K562 (cell line): Measurements from ENCODE around the gene AMZ2. TPM values are rescaled to one million over a fixed set of nuclear protein-coding genes. Genes with fewer than 3 reads are reported as not detected.

Experiments
- ATF7 ChIP-seq: fragments of 450-650 bp; IDR thresholded peaks from 2 replicates; pipeline ENCODE4 v1.7.1; 2014; ENCODE audit warnings: mild to moderate bottlenecking, moderate library complexity
- CHCHD3 ChIP-seq: fragments of 250-450 bp; sonication (Bioruptor Pico); IDR thresholded peaks from 2 replicates; pipeline ENCODE4 v2.1.2; 2022; ENCODE audit warnings: mild to moderate bottlenecking
- ESRRA ChIP-seq: fragments of 450-650 bp; IDR thresholded peaks from 2 replicates; pipeline ENCODE4 v1.6.1; 2014; ENCODE audit warnings: low read depth, mild to moderate bottlenecking, moderate library complexity, borderline replicate concordance
- FOXM1 ChIP-seq, 2 experiments: fragments of 450-650 bp in 1 of 2; sonication (generic) in 1 of 2; formaldehyde crosslinking in 1 of 2; IDR thresholded peaks; 2 replicates each; pipeline versions ENCODE4 v1.6.1 to v1.9.0; 2017 to 2022; ENCODE audit warnings: low read depth in 2 of 2, mild to moderate bottlenecking in 2 of 2, missing genetic modification reagents in 1 of 2, moderate library complexity in 1 of 2
- GABPA ChIP-seq: fragments of 200-800 bp; sonication (Bioruptor generic); conservative IDR thresholded peaks from 2 replicates; pipeline ENCODE4 v1.6.1; 2016; ENCODE audit warnings: low read depth, missing genetic modification characterization, missing compliant biosample characterization
- HNRNPUL1 ChIP-seq: fragments of 200-400 bp; formaldehyde crosslinking; IDR thresholded peaks from 2 replicates; pipeline ENCODE4 v1.6.1; 2017; ENCODE audit warnings: low read length
- KAT8 ChIP-seq: fragments of 450-650 bp; IDR thresholded peaks from 2 replicates; pipeline ENCODE4 v1.6.1; 2016; ENCODE audit warnings: low read depth, mild to moderate bottlenecking
- KLF13 ChIP-seq: fragments of 450-650 bp; IDR thresholded peaks from 2 replicates; pipeline ENCODE4 v1.6.1; 2016; ENCODE audit warnings: missing genetic modification characterization, low read depth, mild to moderate bottlenecking, missing compliant biosample characterization, moderate library complexity, borderline replicate concordance
- KLF16 ChIP-seq: IDR thresholded peaks from 2 replicates; pipeline ENCODE4 v1.6.1; 2016; ENCODE audit warnings: antibody characterized with exemption
- LARP7 ChIP-seq: fragments of 450-650 bp; IDR thresholded peaks from 2 replicates; pipeline ENCODE4 v1.6.1; 2016
- NRF1 ChIP-seq, 2 experiments: fragments of 450-650 bp; IDR thresholded peaks in 1 of 2; conservative IDR thresholded peaks in 1 of 2; 2 replicates each; pipeline ENCODE4 v1.6.1; 2014; ENCODE audit warnings: mild to moderate bottlenecking in 2 of 2
- PCBP2 ChIP-seq: fragments of 200-400 bp; formaldehyde crosslinking; IDR thresholded peaks from 2 replicates; pipeline ENCODE4 v1.6.1; 2018; ENCODE audit warnings: low read length, low read depth, mild to moderate bottlenecking, moderate library complexity; ENCODE audit not compliant: poor library complexity, severe bottlenecking
- POU5F1 ChIP-seq: fragments of 150-350 bp; IDR thresholded peaks from 2 replicates; pipeline ENCODE4 v1.6.1; 2014; ENCODE audit warnings: borderline replicate concordance, low read length, low read depth, mild to moderate bottlenecking; ENCODE audit not compliant: partially characterized antibody
- PPARD ChIP-seq: fragments of 250-450 bp; sonication (Bioruptor Pico); IDR thresholded peaks from 2 replicates; pipeline ENCODE4 v1.8.0; 2022; ENCODE audit warnings: inconsistent platforms, mild to moderate bottlenecking, moderate library complexity
- SIN3B ChIP-seq: fragments of 450-650 bp; IDR thresholded peaks from 2 replicates; pipeline ENCODE4 v1.6.1; 2017; ENCODE audit warnings: low read depth, mild to moderate bottlenecking, moderate library complexity
- TAF1 ChIP-seq: IDR thresholded peaks from 2 replicates; pipeline ENCODE4 v1.6.1; 2011; ENCODE audit warnings: mild to moderate bottlenecking, low read length, moderate library complexity; ENCODE audit not compliant: insufficient read depth, control insufficient read depth, severe bottlenecking; ENCODE audit errors: extremely low read depth
- TCF7 ChIP-seq: sonication (generic); IDR thresholded peaks from 2 replicates; pipeline ENCODE4 v1.6.1; 2016; ENCODE audit warnings: antibody characterized with exemption, borderline replicate concordance
- TSC22D4 ChIP-seq: fragments of 450-650 bp; IDR thresholded peaks from 2 replicates; pipeline ENCODE4 v1.6.1; 2016; ENCODE audit warnings: missing genetic modification characterization, missing biosample characterization, control low read depth
- ZNF124 ChIP-seq: sonication (generic); formaldehyde crosslinking; IDR thresholded peaks from 2 replicates; pipeline ENCODE4 v1.8.1; 2022; ENCODE audit warnings: missing genetic modification reagents
- ZNF277 ChIP-seq: fragments of 250-450 bp; sonication (Bioruptor Pico); IDR thresholded peaks from 2 replicates; pipeline ENCODE4 v1.8.0; 2022; ENCODE audit warnings: inconsistent platforms, mild to moderate bottlenecking, moderate library complexity, borderline replicate concordance
- ZNF324 ChIP-seq: fragments of 250-450 bp; sonication (Bioruptor Pico); IDR thresholded peaks from 2 replicates; pipeline ENCODE4 v1.4.0; 2020; ENCODE audit warnings: mild to moderate bottlenecking
- polyA plus RNA-seq, 8 experiments: library from polyadenylated mRNA; depleted of rRNA in 4 of 8; stranded (reverse) in 5 of 8; unstranded in 3 of 8; fragments of >200 nt; fragmentation: Nextera tagmentation in 2 of 8; fragmentation: Illumina TruSeq in 1 of 8; extraction: Ambion mirVana in 2 of 8; extraction: Trizol in 1 of 8; gene quantifications; 2 replicates each; pipeline versions ENCODE4 v1.2.1 to v1.2.3, GENCODE V29; 2011 to 2014; ENCODE audit warnings: inconsistent platforms in 1 of 8, missing spikeins in 1 of 8
- total RNA-seq, 7 experiments: library from RNA; depleted of rRNA in 6 of 7; stranded (reverse); fragments of >200 nt in 6 of 7; fragmentation: Illumina TruSeq in 2 of 7; extraction: Trizol in 2 of 7; gene quantifications; 2 replicates each; pipeline versions ENCODE4 v1.2.1 to v1.2.3, GENCODE V29; 2011 to 2021; ENCODE audit warnings: low replicate concordance in 1 of 7
- TF ChIP-seq, protein P1 (sequence below): sonication (generic); formaldehyde crosslinking; IDR thresholded peaks from 2 replicates; pipeline ENCODE4 v1.8.1; 2023; ENCODE audit warnings: mild to moderate bottlenecking, missing genetic modification reagents
- TF ChIP-seq, protein P2 (sequence below): fragments of 450-650 bp; IDR thresholded peaks from 2 replicates; pipeline ENCODE4 v1.6.1; 2016; ENCODE audit warnings: antibody characterized with exemption

AMZ2 gene
- total and polyA plus RNA-seq, 9 of the 15 experiments (the other 6 are each of a cell fraction or from before 2014, with no cell fraction given) = 22.6 to 92.2 (median 52.6) TPM

DNA sequence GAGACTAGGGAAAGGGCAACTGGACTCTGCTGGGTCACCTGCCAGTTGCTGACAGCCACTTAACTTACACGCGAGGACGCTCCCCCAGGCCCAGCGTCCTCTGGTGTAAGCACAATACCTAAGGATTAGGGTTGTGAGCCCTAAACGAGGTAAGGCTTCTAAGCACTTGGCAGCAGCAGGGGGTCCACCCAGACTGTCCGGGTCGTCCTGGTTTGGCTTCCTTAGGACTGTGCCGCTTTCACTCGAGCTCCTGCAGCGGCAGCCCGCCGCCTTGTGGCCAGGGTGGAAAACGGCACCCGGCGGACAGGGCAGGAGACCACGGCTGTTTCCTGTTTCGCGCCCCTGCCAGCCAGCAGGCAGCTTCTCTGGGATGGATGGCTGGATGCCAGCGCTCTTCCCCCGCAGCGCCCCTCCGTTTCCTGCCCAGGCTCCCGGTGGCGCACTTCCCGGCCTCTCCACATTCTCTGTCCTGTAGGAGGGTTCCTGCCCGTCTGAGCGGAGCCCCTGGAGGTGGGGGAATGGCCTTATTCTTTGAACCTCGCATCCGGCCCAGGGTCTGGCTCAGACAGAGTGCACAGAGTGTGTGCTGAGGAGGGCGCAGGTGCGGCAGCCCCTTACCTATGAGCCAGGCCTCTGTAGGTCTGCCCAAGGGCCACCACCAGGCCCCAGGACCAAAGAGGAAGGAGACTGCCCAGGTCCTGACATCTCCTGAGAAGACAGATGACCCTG, 47.0 kb upstream of the AMZ2 start (continued):
- no peak for TF ChIP-seq FOXM1 (IDR thresholded peaks at IDR 0.05; ENCODE audit: low read depth)
- TF ChIP-seq FOXM1 (CRISPR knock-in tag; IDR thresholded peaks at IDR 0.05; ENCODE audit: low read depth) = no peak
- no peak for TF ChIP-seq SIN3B
- TF ChIP-seq, protein P1, sequence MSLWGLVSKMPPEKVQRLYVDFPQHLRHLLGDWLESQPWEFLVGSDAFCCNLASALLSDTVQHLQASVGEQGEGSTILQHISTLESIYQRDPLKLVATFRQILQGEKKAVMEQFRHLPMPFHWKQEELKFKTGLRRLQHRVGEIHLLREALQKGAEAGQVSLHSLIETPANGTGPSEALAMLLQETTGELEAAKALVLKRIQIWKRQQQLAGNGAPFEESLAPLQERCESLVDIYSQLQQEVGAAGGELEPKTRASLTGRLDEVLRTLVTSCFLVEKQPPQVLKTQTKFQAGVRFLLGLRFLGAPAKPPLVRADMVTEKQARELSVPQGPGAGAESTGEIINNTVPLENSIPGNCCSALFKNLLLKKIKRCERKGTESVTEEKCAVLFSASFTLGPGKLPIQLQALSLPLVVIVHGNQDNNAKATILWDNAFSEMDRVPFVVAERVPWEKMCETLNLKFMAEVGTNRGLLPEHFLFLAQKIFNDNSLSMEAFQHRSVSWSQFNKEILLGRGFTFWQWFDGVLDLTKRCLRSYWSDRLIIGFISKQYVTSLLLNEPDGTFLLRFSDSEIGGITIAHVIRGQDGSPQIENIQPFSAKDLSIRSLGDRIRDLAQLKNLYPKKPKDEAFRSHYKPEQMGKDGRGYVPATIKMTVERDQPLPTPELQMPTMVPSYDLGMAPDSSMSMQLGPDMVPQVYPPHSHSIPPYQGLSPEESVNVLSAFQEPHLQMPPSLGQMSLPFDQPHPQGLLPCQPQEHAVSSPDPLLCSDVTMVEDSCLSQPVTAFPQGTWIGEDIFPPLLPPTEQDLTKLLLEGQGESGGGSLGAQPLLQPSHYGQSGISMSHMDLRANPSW (CRISPR knock-in tag) = no peak
- no peak for TF ChIP-seq KLF16
- TF ChIP-seq TCF7 = no peak
- no peak for TF ChIP-seq PPARD (CRISPR knock-in tag)
- 0 out of 2 replicates have a peak, but pooled peaks have one; percentile 19 for TF ChIP-seq ESRRA
- no peak for TF ChIP-seq TAF1
- no peak for TF ChIP-seq KAT8
- no peak for TF ChIP-seq HNRNPUL1
- no peak for TF ChIP-seq ZNF124
- no peak for TF ChIP-seq KLF13 (tag)
- TF ChIP-seq NRF1 (conservative IDR thresholded peaks at IDR 0.05 in 1 of 2, IDR thresholded peaks at IDR 0.05 in 1 of 2) = no peak
- TF ChIP-seq PCBP2 = no peak
- TF ChIP-seq, protein P2, sequence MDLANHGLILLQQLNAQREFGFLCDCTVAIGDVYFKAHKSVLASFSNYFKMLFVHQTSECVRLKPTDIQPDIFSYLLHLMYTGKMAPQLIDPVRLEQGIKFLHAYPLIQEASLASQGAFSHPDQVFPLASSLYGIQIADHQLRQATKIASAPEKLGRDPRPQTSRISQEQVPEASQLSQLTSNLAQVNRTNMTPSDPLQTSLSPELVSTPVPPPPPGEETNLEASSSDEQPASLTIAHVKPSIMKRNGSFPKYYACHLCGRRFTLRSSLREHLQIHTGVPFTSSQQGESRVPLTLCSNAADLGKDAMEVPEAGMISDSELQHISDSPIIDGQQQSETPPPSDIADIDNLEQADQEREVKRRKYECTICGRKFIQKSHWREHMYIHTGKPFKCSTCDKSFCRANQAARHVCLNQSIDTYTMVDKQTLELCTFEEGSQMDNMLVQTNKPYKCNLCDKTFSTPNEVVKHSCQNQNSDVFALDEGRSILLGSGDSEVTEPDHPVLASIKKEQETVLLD = no peak
- TF ChIP-seq ZNF324 = no peak
- no peak for TF ChIP-seq CHCHD3 (CRISPR knock-in tag)
- TF ChIP-seq GABPA (tag) = 0 out of 2 replicates have a peak, but pooled peaks have one; percentile 31
- TF ChIP-seq TSC22D4 (tag) = no peak
- no peak for TF ChIP-seq POU5F1
- no peak for TF ChIP-seq ZNF277 (CRISPR knock-in tag)
- TF ChIP-seq ATF7 = 0 out of 2 replicates have a peak, but pooled peaks have one; percentile 30
- no peak for TF ChIP-seq LARP7
